CD8-positive, alpha-beta memory T cell (primary cell): ENCODE data around the gene IQSEC3. TPM values are rescaled to one million over a fixed set of nuclear protein-coding genes. Genes with fewer than 3 reads are reported as not detected.
A peak's percentile ranks its signal among the peaks of the same experiment; 100 is the strongest.
"Not testable (repeated sequence)": the region's sequence is repeated elsewhere in the genome, so short reads cannot be mapped to it uniquely, and the experiment has no call there.

Source experiments
- CTCF ChIA-PET: fragments of 350-600 bp; sonication (Branson Sonifier 250); formaldehyde crosslinking; loops from one replicate; lab custom pipeline; 2021; ENCODE audit warnings: antibody characterized with exemption; lab: Charles Lee
- POLR2A ChIA-PET: fragments of 350-600 bp; sonication (Branson Sonifier 250); formaldehyde crosslinking; loops from one replicate; lab custom pipeline; 2021; ENCODE audit warnings: antibody characterized with exemption; lab: Charles Lee
- DNase-seq, 5 donors: peaks; one replicate each; pipeline versions ENCODE4 v3.0.0 to v3.0.0-alpha.2; 2020 to 2022; ENCODE audit warnings: mixed read lengths in 1 of 5
- H3K27ac ChIP-seq: one replicate; pipeline ENCODE4 v1.7.0; 2013; ENCODE audit warnings: low read depth, mild to moderate bottlenecking, low read length, moderate library complexity
- H3K27me3 ChIP-seq: 2 replicates; pipeline ENCODE4 v1.7.0; 2013; ENCODE audit warnings: low read length, mild to moderate bottlenecking; ENCODE audit not compliant: insufficient read depth, poor library complexity, severe bottlenecking
- H3K36me3 ChIP-seq: 2 replicates; pipeline ENCODE4 v1.7.0; 2013; ENCODE audit warnings: mild to moderate bottlenecking, low read length, moderate library complexity; ENCODE audit not compliant: insufficient read depth
- H3K4me1 ChIP-seq: 2 replicates; pipeline ENCODE4 v1.7.0; 2013; ENCODE audit warnings: mild to moderate bottlenecking, low read length, moderate library complexity; ENCODE audit not compliant: insufficient read depth
- H3K4me3 ChIP-seq: 2 replicates; pipeline ENCODE4 v1.7.0; 2013; ENCODE audit warnings: mild to moderate bottlenecking, low read length
- H3K9me3 ChIP-seq: 2 replicates; pipeline ENCODE4 v1.7.0; 2013; ENCODE audit warnings: mild to moderate bottlenecking, low read length
- H3K27ac Mint-ChIP-seq, 8 donors: one replicate each; pipeline ENCODE4 v1.8.0; 2020 to 2021; ENCODE audit warnings: mixed read lengths in 8 of 8, mild to moderate bottlenecking in 6 of 8, inconsistent platforms in 3 of 8, moderate library complexity in 3 of 8
- H3K27me3 Mint-ChIP-seq, 2 donors: one replicate each; pipeline ENCODE4 v1.8.0; 2020 to 2021; ENCODE audit warnings: mixed read lengths in 2 of 2, mild to moderate bottlenecking in 1 of 2, moderate library complexity in 1 of 2
- H3K36me3 Mint-ChIP-seq, 3 donors: one replicate each; pipeline ENCODE4 v1.8.0; 2020 to 2021; ENCODE audit warnings: mixed read lengths in 3 of 3, inconsistent platforms in 1 of 3, mild to moderate bottlenecking in 1 of 3
- H3K4me1 Mint-ChIP-seq, 3 donors: one replicate each; pipeline ENCODE4 v1.8.0; 2020 to 2021; ENCODE audit warnings: mixed read lengths in 3 of 3, inconsistent platforms in 1 of 3, mild to moderate bottlenecking in 1 of 3
- H3K4me3 Mint-ChIP-seq, 7 donors: one replicate each; pipeline ENCODE4 v1.8.0; 2020 to 2021; ENCODE audit warnings: mixed read lengths in 7 of 7, mild to moderate bottlenecking in 6 of 7, moderate library complexity in 4 of 7, inconsistent platforms in 2 of 7
- H3K9me3 Mint-ChIP-seq, 5 donors: one replicate each; pipeline ENCODE4 v1.8.0; 2020 to 2022; ENCODE audit warnings: mixed read lengths in 5 of 5, mild to moderate bottlenecking in 3 of 5, moderate library complexity in 2 of 5, inconsistent platforms in 1 of 5
- polyA plus RNA-seq: library from polyadenylated mRNA; unstranded; fragments of 300-500 nt; fragmentation: Illumina TruSeq; gene quantifications from one replicate; pipeline ENCODE4 v1.2.3, GENCODE V29; 2021
- total RNA-seq, 2 experiments: library from RNA; stranded (reverse); gene quantifications; one replicate each; pipeline ENCODE4 v1.2.3, GENCODE V29; 2021

IQSEC3 gene
- total and polyA plus RNA-seq, 3 experiments from 2014 or later = 0.53 to 0.88 TPM; not detected in 1

DNA sequence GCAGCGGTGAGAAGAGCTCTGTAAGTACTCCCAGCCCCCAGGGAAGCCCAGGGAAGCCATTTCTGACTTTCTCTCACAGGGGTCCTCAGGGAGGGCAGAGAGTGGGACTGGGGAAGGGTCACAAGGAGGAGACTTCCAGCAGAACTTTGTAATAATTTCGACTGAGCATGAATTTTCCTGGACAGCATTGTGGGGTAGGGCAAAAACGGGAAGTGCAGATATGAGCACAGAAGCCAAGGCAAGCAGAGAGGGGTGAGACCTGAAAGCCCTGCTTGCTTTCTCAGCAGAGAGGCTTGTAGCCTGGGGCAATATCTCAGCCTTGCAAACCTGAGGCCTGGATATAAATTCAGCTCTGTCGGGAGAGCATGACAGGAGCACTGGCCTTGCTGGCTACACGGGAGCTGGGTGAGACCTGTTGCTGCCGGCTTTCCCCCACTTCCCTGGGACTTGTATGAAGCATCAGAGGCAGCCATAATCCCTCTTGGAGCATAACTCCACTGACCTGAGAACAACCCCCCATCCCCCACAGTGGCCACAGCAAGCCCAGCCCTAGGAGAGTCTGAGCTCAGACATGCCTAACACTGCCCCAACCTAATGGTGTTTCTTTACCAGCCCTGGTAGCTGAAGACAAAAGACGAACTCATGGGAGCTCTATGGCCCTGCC is 9.8 kb upstream of the IQSEC3 start:
- H3K27ac ChIP-seq = no peak overlapping the region
- POLR2A ChIA-PET = no interaction called here
- H3K27ac Mint-ChIP-seq = no peak overlapping the region
- H3K4me3 Mint-ChIP-seq = no peak overlapping the region
- no peaks in the 10 kb centered on the region for H3K4me1 ChIP-seq
- H3K27me3 ChIP-seq = peaks cover 38% of the 10 kb centered on the region
- no peaks in the 10 kb centered on the region for H3K9me3 ChIP-seq
- H3K36me3 Mint-ChIP-seq = peaks cover 0 to 16% (median 0%) of the 10 kb centered on the region in 3 donors
- peaks cover 67 to 93% of the 10 kb centered on the region in 2 donors for H3K27me3 Mint-ChIP-seq
- no peak for DNase-seq
- H3K9me3 Mint-ChIP-seq = peaks cover 23 to 36% (median 34%) of the 10 kb centered on the region in 5 donors
- no peaks in the 10 kb centered on the region for H3K36me3 ChIP-seq
- H3K4me3 ChIP-seq = no peak overlapping the region
- H3K4me1 Mint-ChIP-seq = no peaks in the 10 kb centered on the region
- CTCF ChIA-PET = no interaction called here

DNA sequence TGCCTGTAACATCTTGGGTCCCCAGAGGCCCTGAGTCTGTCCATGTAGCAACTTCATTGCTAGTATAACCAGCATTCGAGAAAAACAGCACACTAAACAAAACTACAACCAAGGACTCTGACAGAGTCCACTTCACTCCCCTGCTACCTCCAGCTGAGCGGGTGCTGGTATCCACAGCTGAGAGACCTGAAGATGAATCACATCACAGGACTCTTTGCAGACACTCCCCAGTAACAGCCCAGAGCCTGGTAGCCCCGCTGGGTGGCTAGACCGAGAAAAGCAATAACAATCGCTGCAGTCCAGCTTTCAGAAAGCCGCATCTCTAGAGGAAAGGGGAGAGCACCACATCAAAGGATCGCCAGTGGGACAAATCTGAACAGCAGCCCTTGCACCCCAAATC is 9.0 kb upstream of the IQSEC3 start:
- Mint-ChIP-seq H3K27ac (no peak overlapping the region), H3K36me3 (peaks cover 0 to 16% (median 0%) of the 10 kb centered on the region in 3 donors), H3K4me1 (no peaks in the 10 kb centered on the region), H3K9me3 (peaks cover 23 to 39% (median 34%) of the 10 kb centered on the region in 5 donors), H3K27me3 (peaks cover 63 to 89% of the 10 kb centered on the region in 2 donors), H3K4me3 (no peak overlapping the region)
- Histone ChIP-seq H3K27ac (no peak overlapping the region), H3K36me3 (no peaks in the 10 kb centered on the region), H3K4me3 (no peak overlapping the region), H3K27me3 (peaks cover 38% of the 10 kb centered on the region), H3K9me3 (no peaks in the 10 kb centered on the region), H3K4me1 (no peaks in the 10 kb centered on the region)
- ChIA-PET POLR2A (no interaction called here), CTCF (no interaction called here)
- DNase-seq = no peak

DNA sequence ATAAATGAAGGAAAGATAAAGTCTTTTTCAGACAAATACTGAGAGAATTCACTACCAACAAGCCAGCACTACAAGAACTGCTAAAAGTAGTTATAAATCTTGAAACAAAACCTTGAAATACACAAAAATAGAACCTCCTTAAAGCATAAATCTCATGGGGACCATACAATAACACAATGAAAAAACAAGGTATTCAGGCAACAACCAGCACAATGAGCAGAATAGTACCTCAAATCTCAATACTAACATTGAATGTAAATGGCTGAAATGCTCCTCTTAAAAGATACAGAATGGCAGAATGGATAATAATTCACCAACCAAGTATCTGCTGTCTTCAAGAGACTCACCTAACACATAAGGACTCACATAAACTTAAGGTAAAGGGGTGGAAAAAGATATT is 7.7 kb upstream of the IQSEC3 start:
- no peaks in the 10 kb centered on the region for H3K4me1 ChIP-seq
- Mint-ChIP-seq H3K4me1 (no peaks in the 10 kb centered on the region), H3K27ac (no peak overlapping the region), H3K9me3 (peaks cover 23 to 39% (median 34%) of the 10 kb centered on the region in 5 donors), H3K27me3 (peaks cover 56 to 85% of the 10 kb centered on the region in 2 donors), H3K4me3 (no peak overlapping the region), H3K36me3 (peaks cover 0 to 16% (median 0%) of the 10 kb centered on the region in 3 donors)
- no peaks in the 10 kb centered on the region for H3K36me3 ChIP-seq
- POLR2A ChIA-PET = no interaction called here
- peaks cover 31% of the 10 kb centered on the region for H3K27me3 ChIP-seq
- no peak overlapping the region for H3K4me3 ChIP-seq
- no peak overlapping the region for H3K27ac ChIP-seq
- CTCF ChIA-PET = no interaction called here
- no peak for DNase-seq
- H3K9me3 ChIP-seq = no peaks in the 10 kb centered on the region

DNA sequence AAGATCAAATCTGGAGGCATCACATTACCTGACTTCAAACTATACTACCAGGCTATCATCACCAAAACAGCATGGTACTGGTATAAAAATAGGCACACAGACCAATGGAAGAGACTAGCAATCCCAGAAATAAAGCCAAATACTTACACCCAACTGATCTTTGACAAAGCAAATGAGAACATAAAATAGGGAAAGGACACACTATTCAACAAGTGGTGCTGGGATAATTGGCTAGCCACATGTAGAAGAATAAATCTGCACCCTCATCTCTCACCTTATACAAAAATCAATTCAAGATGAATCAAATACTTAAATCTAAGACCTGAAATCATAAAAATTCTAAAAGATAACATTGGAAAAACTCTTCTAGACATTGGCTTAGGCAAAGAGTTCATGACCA is 4.7 kb upstream of the IQSEC3 start:
- POLR2A ChIA-PET, H3K27me3 ChIP-seq, DNase-seq, H3K9me3 ChIP-seq, H3K4me1 ChIP-seq, H3K36me3 ChIP-seq, H3K4me3 ChIP-seq, H3K4me3 Mint-ChIP-seq, H3K27ac ChIP-seq, H3K4me1 Mint-ChIP-seq, CTCF ChIA-PET, H3K27ac Mint-ChIP-seq: not testable (repeated sequence)
- H3K27me3 Mint-ChIP-seq = peaks cover 41 to 70% of the 10 kb centered on the region in 2 donors
- H3K9me3 Mint-ChIP-seq = peaks cover 20 to 39% (median 33%) of the 10 kb centered on the region in 5 donors
- peaks cover 0 to 13% (median 0%) of the 10 kb centered on the region in 3 donors for H3K36me3 Mint-ChIP-seq

DNA sequence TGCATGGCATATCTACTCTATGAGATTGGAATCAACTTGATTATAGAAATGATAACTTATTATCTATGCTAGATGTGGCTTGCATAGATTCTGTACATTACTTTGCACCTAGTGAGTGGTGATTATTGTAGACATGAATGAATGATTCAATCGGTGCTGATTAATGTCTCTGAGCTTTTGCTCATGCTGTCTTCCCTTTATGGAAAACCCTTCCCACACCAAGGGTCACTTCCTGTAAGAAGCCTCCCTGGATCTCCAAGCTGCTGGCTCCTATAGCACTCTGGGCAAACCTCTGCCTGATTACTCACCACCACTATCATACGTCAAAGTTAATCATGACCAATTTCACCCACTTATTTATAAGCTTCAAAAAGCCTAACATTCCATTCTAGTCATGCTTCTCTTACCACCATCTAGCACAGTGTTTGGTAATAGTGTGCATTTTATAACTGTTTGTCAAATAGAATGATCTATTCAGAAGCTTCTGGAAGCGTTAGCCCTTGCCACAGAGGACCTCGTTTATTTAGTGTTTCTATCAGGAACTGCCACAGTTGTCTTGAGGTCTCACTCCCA is 990 bp upstream of the IQSEC3 start:
- H3K4me3 Mint-ChIP-seq, H3K4me1 Mint-ChIP-seq, POLR2A ChIA-PET, H3K9me3 ChIP-seq, H3K27me3 ChIP-seq, H3K4me1 ChIP-seq, H3K36me3 Mint-ChIP-seq, H3K27ac ChIP-seq, H3K4me3 ChIP-seq, CTCF ChIA-PET, H3K36me3 ChIP-seq, H3K27ac Mint-ChIP-seq, DNase-seq: not testable (repeated sequence)
- peaks cover 26 to 53% of the 10 kb centered on the region in 2 donors for H3K27me3 Mint-ChIP-seq
- H3K9me3 Mint-ChIP-seq = peaks cover 0 to 13% (median 4%) of the 10 kb centered on the region in 5 donors

DNA sequence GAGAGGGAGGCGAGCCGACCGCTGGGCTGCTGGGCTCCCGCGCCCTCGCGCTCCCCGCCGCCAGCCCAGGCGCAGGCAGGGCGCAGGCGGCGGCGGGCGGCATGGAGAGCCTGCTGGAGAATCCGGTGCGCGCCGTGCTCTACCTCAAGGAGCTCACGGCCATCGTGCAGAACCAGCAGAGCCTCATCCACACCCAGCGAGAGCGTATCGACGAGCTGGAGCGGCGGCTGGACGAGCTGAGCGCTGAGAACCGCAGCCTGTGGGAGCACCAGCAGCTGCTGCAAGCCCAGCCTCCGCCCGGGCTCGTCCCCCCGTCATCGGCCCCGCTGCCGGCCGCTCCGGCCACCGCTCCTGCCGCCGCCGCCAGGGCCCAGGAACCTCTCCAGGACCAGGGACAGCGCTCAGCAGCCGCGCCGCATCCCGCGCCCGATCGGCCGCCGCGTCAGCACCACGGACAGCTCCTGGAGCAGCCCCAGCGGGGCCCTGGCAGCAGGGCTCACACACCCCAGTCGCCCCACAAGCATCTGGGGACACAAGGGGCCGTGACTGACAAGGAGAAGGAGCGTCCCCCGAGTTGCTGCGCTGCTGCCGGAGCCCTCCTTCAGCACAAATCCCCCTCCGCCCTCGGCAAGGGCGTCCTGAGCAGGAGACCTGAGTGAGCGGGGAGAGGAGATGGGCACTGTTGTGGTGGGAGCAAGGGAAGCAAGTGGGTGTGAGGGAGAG is 376 bp downstream of the IQSEC3 start:
- H3K4me1 ChIP-seq, H3K27ac Mint-ChIP-seq, H3K27ac ChIP-seq, POLR2A ChIA-PET, H3K36me3 ChIP-seq, H3K4me1 Mint-ChIP-seq, H3K4me3 ChIP-seq, H3K36me3 Mint-ChIP-seq, H3K9me3 ChIP-seq, H3K4me3 Mint-ChIP-seq, CTCF ChIA-PET, H3K9me3 Mint-ChIP-seq: not testable (repeated sequence)
- peaks cover 13% of the 10 kb centered on the region for H3K27me3 ChIP-seq
- peaks cover 31 to 54% of the 10 kb centered on the region in 2 donors for H3K27me3 Mint-ChIP-seq
- peak in 2 of 5 donors; percentile 30 to 46 for DNase-seq

DNA sequence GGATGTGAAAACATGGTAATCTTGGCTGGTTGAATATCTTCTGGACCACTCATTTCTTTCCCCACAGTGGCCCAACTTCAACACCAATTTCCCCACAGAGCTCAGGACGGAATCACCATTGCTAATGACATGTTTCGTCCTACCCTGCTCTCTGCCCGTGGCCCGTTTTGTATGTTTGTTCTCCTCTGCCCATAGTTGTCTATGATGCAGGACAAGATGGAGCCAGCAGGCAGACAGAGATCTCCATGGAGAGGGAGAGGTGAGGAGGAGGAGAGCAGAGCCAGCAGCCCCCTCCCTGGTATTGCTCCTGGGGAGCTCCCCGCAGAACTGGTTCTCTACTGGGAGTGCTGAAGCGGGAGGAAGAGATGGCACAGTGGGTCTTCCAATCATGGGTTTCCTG is 3.1 kb downstream of the IQSEC3 start:
- H3K36me3 Mint-ChIP-seq, POLR2A ChIA-PET, H3K9me3 Mint-ChIP-seq: not testable (repeated sequence)

DNA sequence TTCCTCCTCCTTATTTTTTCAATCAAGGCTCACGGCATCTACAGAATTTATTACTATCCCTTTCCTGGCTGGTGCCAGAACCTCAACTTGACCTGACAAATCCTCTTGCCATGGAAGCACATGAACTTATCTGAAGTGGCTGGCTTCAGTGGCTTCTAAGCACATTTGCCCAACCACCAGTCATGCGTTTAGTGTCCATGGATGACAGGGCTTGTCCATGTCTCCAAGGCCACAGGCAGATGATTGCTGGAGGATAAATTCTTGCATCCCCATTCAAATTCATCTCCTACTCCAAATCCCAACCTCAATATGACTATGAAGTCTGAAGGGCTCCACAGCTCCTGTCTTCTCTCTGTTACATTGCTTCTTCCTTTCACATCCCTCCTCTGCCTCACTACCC is 4.0 kb downstream of the IQSEC3 start:
- H3K27ac ChIP-seq, H3K36me3 Mint-ChIP-seq, H3K27ac Mint-ChIP-seq, H3K4me3 ChIP-seq, H3K4me1 Mint-ChIP-seq, CTCF ChIA-PET, H3K36me3 ChIP-seq, H3K4me1 ChIP-seq, POLR2A ChIA-PET, H3K9me3 Mint-ChIP-seq, H3K4me3 Mint-ChIP-seq, DNase-seq, H3K9me3 ChIP-seq: not testable (repeated sequence)
- H3K27me3 Mint-ChIP-seq = peaks cover 40 to 56% of the 10 kb centered on the region in 2 donors
- H3K27me3 ChIP-seq = peaks cover 13% of the 10 kb centered on the region

More for the DNA sequence above, 3.1 kb downstream of the IQSEC3 start:
- DNase-seq, H3K4me3 ChIP-seq, H3K27ac Mint-ChIP-seq, H3K4me3 Mint-ChIP-seq, H3K27ac ChIP-seq, H3K4me1 Mint-ChIP-seq, H3K4me1 ChIP-seq, H3K9me3 ChIP-seq, CTCF ChIA-PET, H3K36me3 ChIP-seq: not testable (repeated sequence)
- H3K27me3 Mint-ChIP-seq = peaks cover 35 to 57% of the 10 kb centered on the region in 2 donors
- H3K27me3 ChIP-seq = peaks cover 13% of the 10 kb centered on the region
